Measurements from ENCODE around the gene IGDCC3.

IGDCC3 gene

DNA sequence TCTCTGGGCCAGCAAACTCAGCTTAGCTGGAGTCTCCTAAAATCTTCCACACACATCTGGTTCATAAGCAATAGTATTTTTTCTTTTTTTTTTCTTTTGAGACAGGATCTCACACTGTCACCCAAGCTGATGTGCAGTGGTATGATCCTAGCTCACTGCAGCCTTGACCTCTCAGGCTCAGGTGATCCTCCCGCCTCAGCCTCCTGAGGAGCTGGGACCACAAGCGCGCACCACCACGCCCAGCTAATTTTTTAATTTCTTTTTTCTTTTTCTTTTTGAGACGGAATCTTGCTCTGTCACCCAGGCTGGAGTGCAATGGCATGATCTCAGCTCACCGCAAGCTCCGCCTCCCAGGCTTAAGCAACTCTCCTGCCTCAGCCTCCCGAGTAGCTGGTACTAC, 39.0 kb downstream of the IGDCC3 start:
- no peak for FAIRE-seq

GRCh38 chr15:65338366-65338765, 39.4 kb downstream of the IGDCC3 start:
- FAIRE-seq, result no peak

GRCh38 chr15:65337436-65338070, 40.2 kb downstream of the IGDCC3 start:
- FAIRE-seq, result no peak

DNA sequence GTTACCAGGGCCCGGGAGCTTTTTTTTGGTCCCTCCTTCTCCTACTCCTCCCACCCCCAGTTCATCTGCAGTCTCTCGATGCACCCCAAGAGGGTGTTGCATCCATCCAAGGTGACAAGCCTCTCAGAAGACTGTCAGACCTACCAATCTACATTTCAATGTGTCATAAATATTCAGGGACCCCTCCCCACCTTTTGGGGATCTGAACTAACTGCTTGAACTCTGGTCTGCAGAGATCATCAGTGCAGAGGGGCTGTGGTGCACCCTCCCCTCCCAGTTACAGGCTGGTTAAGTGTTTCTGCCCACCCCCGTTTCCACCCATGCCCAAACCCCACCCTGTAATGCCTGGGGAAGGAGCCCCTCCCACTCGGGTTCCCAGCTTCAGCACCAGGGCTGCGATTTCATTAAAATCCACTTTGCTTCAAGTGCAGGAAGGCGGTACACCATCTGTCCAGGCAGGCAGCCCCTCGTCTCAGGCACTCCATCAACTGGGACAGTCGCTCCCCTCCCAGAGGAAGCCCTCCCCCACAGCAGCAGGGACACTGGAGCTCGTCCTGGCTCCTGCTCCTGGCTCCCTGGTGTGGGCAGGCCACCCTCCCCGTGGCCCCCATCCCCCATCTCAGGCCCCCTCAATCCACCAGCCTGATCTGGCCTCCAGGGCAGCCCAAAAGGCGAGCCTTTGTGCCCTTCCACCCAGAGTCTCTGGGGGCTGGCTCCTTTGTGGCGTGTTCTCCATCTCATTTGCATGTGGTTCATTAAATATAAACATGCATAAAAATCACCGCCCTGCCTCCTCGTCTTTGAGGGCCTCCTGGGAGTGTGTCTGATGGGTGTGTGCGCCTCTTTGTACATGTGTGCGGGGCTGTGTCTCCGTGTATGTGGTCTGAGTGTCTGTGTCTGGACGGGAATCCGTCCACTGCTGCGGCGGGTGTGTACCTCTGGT, 41.0 kb downstream of the IGDCC3 start:
- FAIRE-seq, result no peak

- no peak for FAIRE-seq
Measured at GRCh38 chr15:65335278-65336055, 42.3 kb downstream of the IGDCC3 start.

GRCh38 chr15:65334586-65335231, 43.1 kb downstream of the IGDCC3 start:
- no peak for FAIRE-seq

DNA sequence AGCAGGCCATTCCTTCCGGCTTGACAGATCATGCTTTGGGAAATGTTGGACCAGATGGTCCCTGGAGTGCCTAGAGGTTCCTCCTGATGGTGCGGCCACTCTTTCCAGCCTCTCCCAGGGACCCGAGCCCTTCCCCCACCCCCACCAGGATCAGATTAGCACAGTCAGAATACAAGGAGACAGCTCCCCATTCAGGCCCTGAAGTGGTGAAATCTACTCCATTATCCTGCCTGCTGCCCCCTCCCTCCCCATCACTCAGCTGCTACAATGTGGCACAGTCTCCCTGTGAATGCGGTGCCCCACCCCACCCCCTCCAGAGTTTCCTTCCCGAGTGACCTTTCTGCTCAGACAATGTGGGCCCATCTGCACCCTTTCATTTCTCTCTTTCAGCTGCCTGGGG, 43.9 kb downstream of the IGDCC3 start:
- no peak for FAIRE-seq

DNA sequence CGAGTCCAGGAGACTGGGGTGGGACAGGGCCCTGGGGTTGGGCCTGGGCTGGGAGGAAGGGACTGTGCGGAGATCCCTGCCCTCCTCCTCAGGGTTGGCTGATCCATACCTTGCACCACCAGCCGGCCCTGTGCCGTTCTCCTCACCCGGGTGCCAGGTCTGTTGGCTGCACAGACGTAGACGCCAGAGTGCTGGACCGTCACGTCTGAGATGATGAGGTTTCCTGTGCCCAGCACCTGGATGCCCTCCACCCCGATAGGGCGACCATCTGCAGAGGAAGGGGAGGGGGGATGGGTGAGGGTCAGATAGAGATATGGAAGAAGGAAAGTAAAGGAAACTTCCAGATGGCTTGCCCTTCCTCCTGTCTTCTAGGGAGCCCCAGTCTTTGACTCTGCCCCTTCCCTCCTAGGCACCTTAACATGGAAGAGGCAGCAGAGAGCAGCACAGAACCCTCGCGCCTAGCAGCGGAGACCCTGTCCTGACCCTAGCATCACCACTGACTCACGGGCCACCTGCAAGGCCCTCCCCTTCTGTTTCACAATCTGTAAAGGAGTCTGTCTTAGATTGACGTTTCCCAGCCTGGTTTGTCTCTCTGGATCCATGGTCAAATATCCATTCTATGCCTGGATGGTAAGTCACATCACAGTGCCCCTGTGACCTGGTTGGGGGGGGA, 44.5 kb downstream of the IGDCC3 start:
- FAIRE-seq, result no peak

DNA sequence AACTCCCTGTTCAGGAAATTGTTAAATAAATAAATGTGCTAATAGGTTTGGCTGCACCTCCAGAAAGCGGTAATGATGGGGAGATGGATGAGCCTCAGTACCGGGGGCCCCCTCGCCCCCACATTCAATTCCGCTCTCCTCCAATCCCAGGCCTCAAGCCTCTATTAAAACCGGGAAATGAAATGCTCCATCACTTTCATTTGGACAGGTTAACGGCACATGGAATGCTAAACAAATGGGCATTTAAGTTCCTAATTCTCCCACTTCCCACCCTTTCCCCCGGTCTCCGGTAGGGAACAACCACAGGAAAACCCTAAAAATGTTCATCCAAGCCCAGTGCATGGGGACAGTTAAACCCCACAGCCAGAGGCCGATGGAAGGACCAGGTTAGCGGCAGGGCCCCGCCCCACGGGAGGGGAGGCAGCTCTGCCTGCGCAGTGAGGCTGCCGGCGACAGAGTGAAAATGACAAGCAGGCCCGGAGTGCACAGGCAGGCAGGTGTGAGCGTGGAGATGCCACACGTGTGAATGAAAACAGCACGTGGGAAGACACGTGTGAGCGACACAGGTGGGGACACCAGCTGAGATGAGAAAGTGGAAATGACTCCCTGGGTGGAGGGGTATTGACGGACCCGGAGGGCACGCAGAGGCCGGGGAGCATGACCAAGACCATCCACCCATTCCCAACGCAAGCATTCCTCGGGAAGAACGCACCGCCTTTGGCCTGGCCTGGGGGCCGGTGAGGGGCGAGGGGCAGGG, 45.2 kb downstream of the IGDCC3 start:
- no peak for FAIRE-seq

- no peak for FAIRE-seq
Measured at GRCh38 chr15:65331811-65332210, 46.0 kb downstream of the IGDCC3 start.

GRCh38 chr15:65330934-65331645, 46.7 kb downstream of the IGDCC3 start:
- FAIRE-seq, result no peak

- no peak for FAIRE-seq
Measured at GRCh38 chr15:65329984-65330735, 47.6 kb downstream of the IGDCC3 start.

DNA sequence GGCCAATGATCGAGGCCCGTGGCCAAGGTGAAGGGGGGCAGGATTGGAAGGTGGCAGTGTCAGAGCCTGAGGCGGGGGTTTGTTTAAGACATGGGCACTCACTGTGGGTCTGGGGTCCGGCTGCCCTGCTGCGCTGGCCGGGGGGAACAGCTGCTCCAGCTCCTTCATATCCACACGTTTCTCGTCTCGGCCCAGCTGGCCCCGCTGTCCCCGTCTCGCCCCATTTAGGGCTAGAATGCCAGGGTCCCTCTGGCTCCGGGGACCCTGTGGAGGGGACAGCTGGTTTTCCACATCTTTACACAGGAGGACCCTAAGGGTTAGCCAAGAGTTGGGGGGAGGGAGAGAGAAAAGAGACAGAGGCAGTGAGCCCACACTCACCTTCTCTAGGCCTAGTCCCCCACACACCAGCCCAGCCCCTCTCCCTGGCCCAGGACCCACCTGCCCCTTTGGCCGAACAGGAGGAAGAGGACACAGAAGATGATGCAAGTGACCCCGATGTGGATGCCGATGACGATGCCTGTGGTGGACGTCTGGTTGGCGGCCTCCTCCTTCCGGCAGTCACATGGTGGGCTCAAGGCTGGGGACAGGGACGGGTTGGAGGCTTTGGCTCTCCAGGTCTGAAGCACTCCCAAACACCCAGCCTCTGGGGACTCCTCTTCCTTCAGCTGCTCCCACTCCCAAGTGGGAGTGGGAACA, 48.4 kb downstream of the IGDCC3 start:
- FAIRE-seq, result no peak

DNA sequence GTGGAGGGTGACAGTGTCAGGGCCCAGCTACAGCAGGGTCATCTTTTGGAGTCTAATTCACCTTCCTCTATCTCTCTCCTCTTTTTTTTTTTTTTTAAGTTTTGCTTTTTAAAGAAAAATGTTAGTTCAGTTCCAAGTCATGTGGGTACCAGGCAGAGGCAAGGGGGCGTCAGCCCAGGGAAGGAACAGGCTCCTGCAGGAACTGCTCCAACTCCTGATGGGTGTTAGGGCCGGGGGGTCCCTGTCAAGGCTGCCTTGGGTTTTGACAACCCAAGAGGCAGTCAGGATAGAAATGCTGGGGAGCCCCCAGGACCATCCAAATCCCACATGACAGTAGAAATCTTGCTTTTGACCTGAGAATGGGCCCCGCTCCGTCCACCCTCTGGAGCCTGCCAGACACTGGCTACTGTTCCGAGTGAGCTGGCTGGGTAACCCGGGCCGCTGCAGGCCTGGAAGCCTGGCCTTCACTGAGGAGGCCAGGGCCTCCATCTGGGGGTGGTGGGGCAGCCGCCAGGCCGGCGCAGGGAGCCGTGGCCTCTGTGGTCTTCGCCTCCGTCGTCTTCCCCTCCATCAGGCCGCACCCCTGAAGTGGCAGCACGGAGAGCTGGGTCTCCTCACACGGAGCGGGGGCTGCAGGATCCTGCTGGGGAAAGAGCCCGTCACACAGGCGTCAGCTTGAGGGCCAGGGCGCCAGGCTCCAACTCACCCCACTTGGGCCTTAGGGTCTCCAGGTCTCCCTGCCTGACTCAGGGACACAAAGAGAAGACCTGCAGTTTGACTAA, 49.1 kb downstream of the IGDCC3 start:
- FAIRE-seq, result no peak

DNA sequence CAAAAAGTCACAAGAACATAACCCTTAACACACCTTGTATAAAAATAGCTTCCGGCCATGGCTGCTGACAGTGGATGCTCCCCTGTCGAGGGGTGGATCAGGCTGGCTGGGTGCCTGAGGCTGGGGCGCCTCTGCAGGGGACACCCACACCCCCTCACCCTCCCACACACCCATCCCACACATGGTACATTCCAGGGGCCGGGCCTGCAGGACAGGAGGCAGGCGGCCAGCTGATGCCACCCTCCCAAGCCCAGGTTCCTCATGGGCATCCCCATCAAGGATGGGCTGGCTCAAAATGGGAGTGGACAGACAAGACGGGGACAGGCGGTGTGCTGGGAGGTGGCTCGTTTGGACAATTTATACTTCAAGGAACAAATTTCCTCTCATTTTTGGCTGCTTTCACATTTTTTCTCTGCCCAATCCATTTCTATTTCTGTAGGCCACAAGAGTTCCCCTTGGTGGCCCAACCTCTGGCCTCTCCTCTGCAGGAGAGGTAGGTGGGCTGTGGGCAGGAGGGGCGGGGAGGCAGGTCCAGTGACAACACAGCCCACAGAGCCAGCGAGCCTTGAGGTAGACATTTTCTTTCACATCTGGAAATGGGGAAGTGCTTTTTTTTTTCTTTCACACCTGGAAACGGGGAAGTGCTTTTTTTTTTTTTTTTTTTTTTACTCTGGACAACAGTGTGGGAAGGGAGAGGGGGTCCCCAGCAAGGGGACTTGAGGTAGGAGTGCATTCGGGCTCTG, 50.0 kb downstream of the IGDCC3 start:
- FAIRE-seq, result no peak

DNA sequence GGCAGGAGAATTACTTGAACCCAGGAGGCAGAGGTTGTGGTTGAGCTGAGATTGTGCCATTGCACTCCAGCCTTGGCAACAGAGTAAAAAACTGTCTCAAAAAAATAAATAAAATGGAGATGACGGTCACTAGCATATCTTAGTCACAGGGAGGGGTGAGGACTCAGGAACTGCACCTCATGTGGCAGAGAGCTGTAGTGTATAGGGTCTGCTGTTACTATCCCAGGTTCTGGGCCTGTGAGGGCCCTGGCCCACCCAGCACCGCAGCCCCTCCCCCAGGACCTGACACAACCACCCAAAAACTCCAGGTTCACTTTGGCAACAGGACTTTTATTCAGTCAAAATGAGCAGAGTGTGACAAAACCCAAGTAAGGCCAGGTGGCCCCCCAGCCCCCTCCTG, 51.0 kb downstream of the IGDCC3 start:
- no peak for FAIRE-seq

DNA sequence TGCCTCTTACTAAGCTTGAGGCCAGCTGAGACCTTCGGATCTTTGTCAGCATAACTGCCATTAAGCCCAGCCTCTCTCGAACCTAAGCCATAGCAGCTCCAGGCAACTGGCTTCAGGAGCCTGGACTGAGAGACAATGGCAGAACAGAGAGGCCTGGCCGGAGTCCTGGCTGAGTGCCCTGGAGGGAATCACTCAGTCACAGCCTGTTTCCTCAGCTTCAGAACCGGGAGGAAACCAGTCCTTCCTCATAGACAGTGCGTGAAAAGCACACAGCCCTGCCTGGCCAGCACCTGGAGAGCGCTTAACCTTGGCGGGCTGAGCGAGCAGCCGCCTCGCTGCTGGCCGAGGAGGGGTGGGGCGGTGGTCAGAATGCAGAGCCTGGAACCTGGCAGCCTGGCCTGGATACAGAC, 51.7 kb downstream of the IGDCC3 start:
- no peak for FAIRE-seq

- FAIRE-seq, result no peak
Measured at GRCh38 chr15:65323071-65323511, 54.7 kb downstream of the IGDCC3 start.

Measured in islet of Langerhans (tissue), 1 donor.